ENCODE measurements around the gene NTMT1. TPM values are rescaled to one million over a fixed set of nuclear protein-coding genes. Genes with fewer than 3 reads are reported as not detected.
A peak's percentile ranks its signal among the peaks of the same experiment; 100 is the strongest.

The NTMT1 gene
- total and polyA plus RNA-seq, 10 of the 15 experiments (the other 5 are each of a cell fraction or from before 2014, with no cell fraction given) = 12.8 to 85.4 (median 39.3) TPM

DNA sequence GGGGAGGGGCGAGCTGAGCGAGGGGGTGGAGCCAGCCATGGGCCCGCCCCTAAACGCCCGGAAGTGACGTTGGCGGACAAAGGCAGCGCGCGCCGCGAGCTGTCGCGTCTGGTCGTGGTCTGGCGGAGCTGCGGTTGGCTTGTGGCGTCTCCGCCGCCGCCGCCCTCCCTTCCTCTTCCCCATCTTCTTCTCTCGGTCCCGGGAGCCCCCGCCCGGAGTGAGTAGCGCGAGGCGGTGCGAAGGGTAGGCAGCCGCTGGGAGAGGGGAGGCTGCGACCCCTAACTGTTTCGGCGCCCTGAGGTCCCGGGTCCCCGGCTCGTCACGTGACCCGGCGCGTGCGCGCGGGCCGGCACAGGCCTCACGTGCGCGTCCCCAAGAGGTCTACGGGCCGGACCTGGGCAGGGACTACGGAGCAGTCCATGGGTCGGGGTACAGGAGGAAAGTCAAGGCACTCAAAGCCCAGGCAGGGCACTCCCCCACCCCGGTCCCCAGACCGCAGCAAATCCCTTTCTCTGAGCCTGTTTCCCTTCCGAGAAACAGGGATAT lies at the start of gene NTMT1 (continued):
- no peak for TF ChIP-seq ESRRA (IDR thresholded peaks at IDR 0.05; ENCODE audit: low read length)
- peak; percentile 98 for TF ChIP-seq RAD51 (IDR thresholded peaks at IDR 0.05)
- no peak for TF ChIP-seq JUND (IDR thresholded peaks at IDR 0.05; ENCODE audit: low read depth, low read length)
- peak; percentile 40; the same call in 1 of the 2 replicates for TF ChIP-seq CBX5 (IDR thresholded peaks at IDR 0.05; ENCODE audit: low read depth)
- no peak for TF ChIP-seq FOXK2 (IDR thresholded peaks at IDR 0.05)
- no peak for TF ChIP-seq ASH2L (IDR thresholded peaks at IDR 0.05; ENCODE audit: borderline replicate concordance, low read depth)
- TF ChIP-seq NFYB (IDR thresholded peaks at IDR 0.05; ENCODE audit: insufficient read depth, low read depth, low read length) = no peak
- TF ChIP-seq LARP7 (IDR thresholded peaks at IDR 0.05) = peak; percentile 87
- TF ChIP-seq, protein P1, sequence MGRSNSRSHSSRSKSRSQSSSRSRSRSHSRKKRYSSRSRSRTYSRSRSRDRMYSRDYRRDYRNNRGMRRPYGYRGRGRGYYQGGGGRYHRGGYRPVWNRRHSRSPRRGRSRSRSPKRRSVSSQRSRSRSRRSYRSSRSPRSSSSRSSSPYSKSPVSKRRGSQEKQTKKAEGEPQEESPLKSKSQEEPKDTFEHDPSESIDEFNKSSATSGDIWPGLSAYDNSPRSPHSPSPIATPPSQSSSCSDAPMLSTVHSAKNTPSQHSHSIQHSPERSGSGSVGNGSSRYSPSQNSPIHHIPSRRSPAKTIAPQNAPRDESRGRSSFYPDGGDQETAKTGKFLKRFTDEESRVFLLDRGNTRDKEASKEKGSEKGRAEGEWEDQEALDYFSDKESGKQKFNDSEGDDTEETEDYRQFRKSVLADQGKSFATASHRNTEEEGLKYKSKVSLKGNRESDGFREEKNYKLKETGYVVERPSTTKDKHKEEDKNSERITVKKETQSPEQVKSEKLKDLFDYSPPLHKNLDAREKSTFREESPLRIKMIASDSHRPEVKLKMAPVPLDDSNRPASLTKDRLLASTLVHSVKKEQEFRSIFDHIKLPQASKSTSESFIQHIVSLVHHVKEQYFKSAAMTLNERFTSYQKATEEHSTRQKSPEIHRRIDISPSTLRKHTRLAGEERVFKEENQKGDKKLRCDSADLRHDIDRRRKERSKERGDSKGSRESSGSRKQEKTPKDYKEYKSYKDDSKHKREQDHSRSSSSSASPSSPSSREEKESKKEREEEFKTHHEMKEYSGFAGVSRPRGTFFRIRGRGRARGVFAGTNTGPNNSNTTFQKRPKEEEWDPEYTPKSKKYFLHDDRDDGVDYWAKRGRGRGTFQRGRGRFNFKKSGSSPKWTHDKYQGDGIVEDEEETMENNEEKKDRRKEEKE (IDR thresholded peaks at IDR 0.05) = no peak

Measured in GM12878 (cell line).